Kidney capillary endothelial cell (primary cell): ENCODE measurements around the gene AGBL5.
A peak's percentile ranks its signal among the peaks of the same experiment; 100 is the strongest.

ENCODE experiments used
- DNase-seq: peaks from one replicate; pipeline ENCODE4 v3.0.0-alpha.2; 2018; ENCODE audit warnings: low spot score

Gene AGBL5

DNA sequence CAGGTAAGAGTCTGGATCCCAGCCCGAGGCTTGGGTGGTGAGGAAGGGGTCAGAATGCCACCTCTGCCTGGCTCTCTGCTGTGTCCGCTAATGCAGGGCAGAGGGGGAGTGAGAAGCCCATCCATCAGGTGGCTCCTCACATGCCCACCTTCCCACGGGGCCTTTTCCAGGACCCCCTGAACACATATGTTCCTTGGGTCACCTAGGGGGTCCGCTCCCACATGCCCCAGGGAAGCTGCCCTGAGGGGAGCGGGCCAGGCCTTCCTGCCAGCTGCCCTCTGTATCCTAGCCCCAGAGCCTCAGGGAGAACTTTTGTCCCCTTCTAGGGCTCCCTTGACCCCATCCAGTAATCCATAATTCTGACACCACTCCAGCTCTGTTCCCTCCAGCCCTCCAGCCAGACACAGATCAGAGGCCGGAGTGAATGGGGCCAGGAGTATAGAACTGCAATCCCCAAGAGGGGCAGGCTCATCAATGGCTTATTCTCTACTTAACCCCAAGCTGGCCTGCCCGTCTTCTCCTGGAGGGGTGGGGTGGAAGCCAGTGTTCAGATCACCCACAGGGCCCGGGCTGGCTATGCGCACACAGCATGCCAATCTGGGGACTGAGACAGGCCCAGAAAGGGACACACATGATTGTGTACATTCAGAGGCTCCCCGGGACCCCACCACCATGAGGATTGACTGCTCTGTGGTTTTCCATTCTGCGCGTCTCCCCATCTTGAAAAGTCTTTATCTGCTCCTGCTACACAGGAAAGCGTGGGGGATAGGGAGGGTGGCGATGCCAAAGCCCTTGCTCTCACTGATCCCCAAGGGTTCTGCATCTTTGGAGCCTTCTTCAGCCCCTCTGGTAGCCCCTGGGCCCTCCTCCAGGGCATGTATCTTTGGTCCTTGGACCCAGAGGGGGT is 28.0 kb downstream of the AGBL5 start:
- no peak for DNase-seq

GRCh38 chr2:27080140-27080469 is 28.6 kb downstream of the AGBL5 start:
- DNase-seq = no peak

GRCh38 chr2:27080603-27080936 is 29.1 kb downstream of the AGBL5 start:
- no peak for DNase-seq

GRCh38 chr2:27081984-27082772 is 30.7 kb downstream of the AGBL5 start:
- DNase-seq = no peak

DNA sequence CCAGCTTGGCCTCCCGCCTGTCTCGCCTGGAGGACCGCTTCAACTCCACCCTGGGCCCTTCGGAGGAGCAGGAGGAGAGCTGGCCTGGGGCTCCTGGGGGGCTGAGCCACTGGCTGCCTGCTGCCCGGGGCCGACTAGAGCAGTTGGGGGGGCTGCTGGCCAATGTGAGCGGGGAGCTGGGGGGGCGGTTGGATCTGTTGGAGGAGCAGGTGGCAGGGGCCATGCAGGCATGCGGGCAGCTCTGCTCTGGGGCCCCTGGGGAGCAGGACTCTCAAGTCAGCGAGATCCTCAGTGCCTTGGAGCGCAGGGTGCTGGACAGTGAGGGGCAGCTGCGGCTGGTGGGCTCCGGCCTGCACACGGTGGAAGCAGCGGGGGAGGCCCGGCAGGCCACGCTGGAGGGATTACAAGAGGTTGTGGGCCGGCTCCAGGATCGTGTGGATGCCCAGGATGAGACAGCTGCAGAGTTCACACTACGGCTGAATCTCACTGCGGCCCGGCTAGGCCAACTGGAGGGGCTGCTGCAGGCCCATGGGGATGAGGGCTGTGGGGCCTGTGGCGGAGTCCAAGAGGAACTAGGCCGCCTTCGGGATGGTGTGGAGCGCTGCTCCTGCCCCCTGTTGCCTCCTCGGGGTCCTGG is 31.4 kb downstream of the AGBL5 start:
- DNase-seq = no peak

GRCh38 chr2:27083410-27084296 is 32.2 kb downstream of the AGBL5 start:
- DNase-seq = no peak

DNA sequence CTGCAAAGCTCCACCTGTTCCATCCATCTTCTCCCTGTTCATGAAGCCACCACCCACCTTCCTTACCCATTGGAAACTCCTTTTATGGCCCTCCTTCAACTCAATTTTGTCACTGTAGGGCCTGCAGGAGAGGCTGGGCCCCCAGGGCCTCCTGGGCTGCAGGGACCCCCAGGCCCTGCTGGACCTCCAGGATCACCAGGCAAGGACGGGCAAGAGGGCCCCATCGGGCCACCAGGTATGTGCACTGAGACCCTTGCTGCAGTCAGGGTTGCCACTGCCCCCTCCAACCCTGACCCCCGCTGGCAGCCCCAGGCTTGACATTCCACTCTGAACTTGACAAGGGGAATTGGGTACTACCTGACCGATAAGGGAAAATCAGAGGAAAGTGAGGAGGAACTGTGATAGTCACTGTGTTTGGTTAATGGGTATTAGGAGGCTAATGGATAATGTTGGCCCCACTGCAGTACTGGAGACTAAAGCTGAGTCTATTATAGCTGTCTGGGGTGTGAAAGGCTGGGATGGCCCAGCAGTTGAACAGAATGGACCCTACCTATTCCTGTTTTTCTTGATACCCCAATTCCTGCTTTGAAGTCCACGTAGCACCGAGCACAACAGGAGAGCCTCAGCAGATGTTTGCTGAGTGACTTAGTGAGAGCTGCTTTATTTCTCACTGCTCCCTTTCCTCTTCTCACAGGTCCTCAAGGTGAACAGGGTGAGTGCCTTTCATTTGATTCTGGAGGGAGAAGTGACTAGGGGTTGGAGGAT is 33.0 kb downstream of the AGBL5 start:
- DNase-seq = no peak

- no peak for DNase-seq
Observed at GRCh38 chr2:27085062-27085672, 33.7 kb downstream of the AGBL5 start.

- DNase-seq = peak; percentile 52
Observed at GRCh38 chr2:27085673-27086089, 34.2 kb downstream of the AGBL5 start.

DNA sequence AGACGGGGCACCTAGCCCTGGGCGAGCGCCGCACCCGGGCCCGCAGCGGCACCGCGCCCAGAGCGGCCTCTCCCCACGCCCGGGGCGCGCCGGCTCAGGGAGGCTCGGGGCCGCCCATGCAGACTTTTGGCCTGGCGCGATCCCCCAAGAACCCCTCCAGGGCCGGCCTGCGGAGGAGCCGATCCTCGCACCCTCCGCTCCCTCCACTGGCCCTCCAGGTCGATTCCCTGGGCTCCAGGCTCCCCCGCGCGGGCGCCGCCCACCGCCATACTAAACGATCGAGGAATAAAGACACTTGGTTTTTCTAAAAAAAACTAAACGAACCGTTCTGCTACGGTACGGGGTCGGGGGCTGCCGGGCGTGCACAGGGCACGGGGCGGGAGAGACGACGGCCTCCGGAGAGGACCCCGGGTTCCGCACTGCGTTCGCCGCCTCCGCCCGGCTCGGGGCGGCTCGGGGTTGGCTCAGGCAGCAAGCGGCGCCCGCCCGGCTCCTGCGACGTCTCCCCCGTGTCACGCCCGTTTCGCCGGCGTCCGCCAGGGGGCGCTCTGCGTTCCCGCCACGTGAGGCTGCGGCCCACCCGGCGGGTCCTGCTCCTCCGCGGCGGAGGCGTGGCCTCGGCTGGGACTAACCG is 34.7 kb downstream of the AGBL5 start:
- DNase-seq = peak; percentile 87

GRCh38 chr2:27086724-27087593 is 35.5 kb downstream of the AGBL5 start, which contains the start of gene KHK:
Gene KHK (plus strand): TSS chr2:27086772. CDS start chr2:27087260, 488 bp downstream.
- no peak for DNase-seq

- DNase-seq = no peak
Observed at GRCh38 chr2:27087823-27088410, 36.4 kb downstream of the AGBL5 start.

DNA sequence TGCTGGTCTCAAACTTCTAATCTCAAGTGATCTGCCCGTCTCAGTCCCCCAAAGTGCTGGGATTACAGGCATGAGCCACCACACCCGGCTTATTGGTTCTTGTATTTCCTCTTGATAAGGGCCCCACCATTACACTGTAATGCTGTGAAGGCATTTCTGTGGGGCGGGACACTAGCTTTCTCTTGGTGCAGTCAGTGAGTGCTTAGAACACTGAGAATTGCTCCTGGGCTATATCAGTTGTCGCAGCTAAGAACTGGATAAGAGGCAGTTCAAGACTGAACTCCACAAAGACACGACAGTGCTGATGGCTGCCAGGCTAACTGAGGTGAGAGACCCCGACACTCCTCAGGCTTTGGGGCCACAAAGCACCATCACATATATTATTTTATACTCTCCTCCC is 37.2 kb downstream of the AGBL5 start:
- DNase-seq = no peak

- no peak for DNase-seq
Observed at GRCh38 chr2:27089111-27089954, 37.9 kb downstream of the AGBL5 start.

GRCh38 chr2:27091746-27092695 is 40.6 kb downstream of the AGBL5 start:
- DNase-seq = no peak

DNA sequence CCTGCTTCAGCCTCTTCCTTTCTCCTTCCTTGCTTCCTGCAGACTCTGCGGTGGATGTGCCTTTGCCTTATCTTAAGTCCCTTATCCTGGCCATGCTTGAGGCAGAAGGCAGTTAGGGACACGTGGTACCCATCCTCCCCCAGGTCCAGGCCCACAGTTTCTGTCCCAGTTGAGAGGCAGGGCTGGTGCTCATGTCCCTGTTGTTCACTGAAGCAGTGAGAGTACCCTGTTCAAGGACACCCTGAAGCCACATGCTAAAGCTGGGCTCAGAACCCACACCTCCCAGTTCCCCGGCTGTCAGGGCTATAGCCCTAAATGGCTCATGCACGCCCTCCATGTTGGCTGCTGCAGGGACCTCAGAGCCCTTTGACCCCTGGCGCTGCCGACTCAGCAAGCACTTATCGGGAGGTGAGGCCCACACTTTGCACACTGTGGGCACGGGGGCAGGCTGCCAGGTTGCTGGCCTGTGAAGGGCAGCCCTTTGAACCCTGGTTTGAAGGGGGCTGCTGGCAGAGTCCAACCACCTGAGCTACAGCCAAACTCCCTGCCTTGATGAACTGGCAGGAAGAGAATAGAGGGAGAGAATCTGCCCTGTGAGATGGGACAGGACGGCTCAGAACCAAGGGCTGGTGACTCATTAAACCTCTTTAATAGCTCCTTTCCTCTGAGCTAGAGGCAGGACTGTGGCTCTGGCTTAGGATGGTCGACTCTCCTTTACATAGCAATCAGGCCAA is 41.4 kb downstream of the AGBL5 start:
- DNase-seq = no peak
